ENCODE results near the gene SLC9A9. TPM values are rescaled to one million over a fixed set of nuclear protein-coding genes. Genes with fewer than 3 reads are reported as not detected.

Gene SLC9A9
- polyA plus RNA-seq, 3 donors: 5.8 to 6.8 (median 6.4) TPM

- no peak for DNase-seq (ENCODE audit: low read depth in 3 of 3, low spot score in 2 of 3)
Observed at GRCh38 chr3:143604402-143605185, 243.7 kb downstream of the SLC9A9 start.

- no peak for DNase-seq (ENCODE audit: low read depth in 3 of 3, low spot score in 2 of 3)
Observed at GRCh38 chr3:143603774-143604173, 244.5 kb downstream of the SLC9A9 start.

GRCh38 chr3:143601723-143602484, 246.4 kb downstream of the SLC9A9 start:
- DNase-seq (ENCODE audit: low read depth in 3 of 3, low spot score in 2 of 3): no peak

- no peak for DNase-seq (ENCODE audit: low read depth in 3 of 3, low spot score in 2 of 3)
Observed at GRCh38 chr3:143600756-143601718, 247.2 kb downstream of the SLC9A9 start.

GRCh38 chr3:143597774-143598652, 250.3 kb downstream of the SLC9A9 start:
- no peak for DNase-seq (ENCODE audit: low read depth in 3 of 3, low spot score in 2 of 3)

- DNase-seq (ENCODE audit: low read depth in 3 of 3, low spot score in 2 of 3): peak; percentile 40 to 61 (median 56)
Observed at GRCh38 chr3:143596957-143597642, 251.2 kb downstream of the SLC9A9 start.

- no peak for DNase-seq (ENCODE audit: low read depth in 3 of 3, low spot score in 2 of 3)
Observed at GRCh38 chr3:143595456-143596077, 252.7 kb downstream of the SLC9A9 start.

- no peak for DNase-seq (ENCODE audit: low read depth in 3 of 3, low spot score in 2 of 3)
Observed at GRCh38 chr3:143594206-143594605, 254.1 kb downstream of the SLC9A9 start.

GRCh38 chr3:143590660-143591059, 257.6 kb downstream of the SLC9A9 start:
- DNase-seq (ENCODE audit: low read depth in 3 of 3, low spot score in 2 of 3): no peak

- no peak for DNase-seq (ENCODE audit: low read depth in 3 of 3, low spot score in 2 of 3)
Observed at GRCh38 chr3:143586576-143586975, 261.7 kb downstream of the SLC9A9 start.

- no peak for DNase-seq (ENCODE audit: low read depth in 3 of 3, low spot score in 2 of 3)
Observed at GRCh38 chr3:143585720-143586456, 262.4 kb downstream of the SLC9A9 start.

- no peak for DNase-seq (ENCODE audit: low read depth in 3 of 3, low spot score in 2 of 3)
Observed at GRCh38 chr3:143584474-143584873, 263.8 kb downstream of the SLC9A9 start.

GRCh38 chr3:143581972-143582722, 266.1 kb downstream of the SLC9A9 start:
- no peak for DNase-seq (ENCODE audit: low read depth in 3 of 3, low spot score in 2 of 3)

GRCh38 chr3:143578810-143579435, 269.3 kb downstream of the SLC9A9 start:
- DNase-seq (ENCODE audit: low read depth in 3 of 3, low spot score in 2 of 3): no peak

GRCh38 chr3:143576568-143577270, 271.5 kb downstream of the SLC9A9 start:
- no peak for DNase-seq (ENCODE audit: low read depth in 3 of 3, low spot score in 2 of 3)

GRCh38 chr3:143574933-143575332, 273.3 kb downstream of the SLC9A9 start:
- no peak for DNase-seq (ENCODE audit: low read depth in 3 of 3, low spot score in 2 of 3)
